Activated T-helper 1 cell treated with anti-CD3 and anti-CD28 coated beads, Interleukin-2, amount 50 U/mL, for 16 hours (primary cell): ENCODE data around the gene TXNDC17.
A peak's percentile ranks its signal among the peaks of the same experiment; 100 is the strongest.
"Not testable (repeated sequence)": the region's sequence is repeated elsewhere in the genome, so short reads cannot be mapped to it uniquely, and the experiment has no call there.

Source experiments
- DNase-seq, 2 donors: peaks; one replicate each; pipeline ENCODE4 v3.0.0-alpha.2; 2020; ENCODE audit warnings: low read depth in 1 of 2, low spot score in 1 of 2

Gene TXNDC17

DNA sequence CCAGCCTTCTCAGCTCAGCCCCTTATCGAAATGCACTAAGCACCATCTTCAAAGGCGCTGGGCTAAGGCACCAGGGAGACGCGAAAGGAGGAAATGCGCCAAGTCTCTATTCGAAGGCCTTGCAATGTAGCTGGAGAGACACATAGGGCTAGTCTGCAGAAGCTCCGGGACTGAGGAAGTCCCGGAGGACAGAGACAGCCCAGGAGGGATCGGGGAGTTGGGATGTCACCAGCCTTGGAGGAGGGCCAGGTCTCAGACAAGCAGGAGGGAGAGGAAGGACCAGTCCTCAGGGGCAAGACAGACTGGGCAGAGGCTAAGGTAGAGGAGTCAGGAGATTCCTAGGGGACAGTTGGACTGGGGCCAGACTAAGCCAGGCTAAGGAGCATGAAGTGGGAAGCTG lies 19.2 kb downstream of the TXNDC17 start:
- no peak for DNase-seq

GRCh38 chr17:6660805-6661463 lies 20.1 kb downstream of the TXNDC17 start:
- no peak for DNase-seq

- DNase-seq = no peak
Observed at GRCh38 chr17:6661464-6661848, 20.6 kb downstream of the TXNDC17 start.

DNA sequence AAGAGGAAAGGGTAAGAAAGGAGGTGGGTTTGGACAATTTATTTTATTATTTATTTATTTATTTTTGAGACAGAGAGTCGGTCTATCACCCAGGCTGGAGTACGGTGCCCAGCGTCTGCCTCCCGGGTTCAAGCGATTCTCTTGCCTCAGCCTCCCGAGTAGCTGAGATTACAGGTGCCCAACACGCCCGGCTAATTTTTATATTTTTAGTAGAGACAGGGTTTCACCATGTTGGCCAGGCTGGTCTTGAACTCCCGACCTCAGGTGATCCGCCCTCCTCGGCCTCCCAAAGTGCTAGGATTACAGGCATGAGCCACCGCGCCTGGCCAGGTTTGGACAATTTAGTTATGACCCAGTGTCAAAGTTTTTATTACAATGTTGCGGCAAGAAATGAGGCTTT lies 22.3 kb downstream of the TXNDC17 start:
- DNase-seq = not testable (repeated sequence)

DNA sequence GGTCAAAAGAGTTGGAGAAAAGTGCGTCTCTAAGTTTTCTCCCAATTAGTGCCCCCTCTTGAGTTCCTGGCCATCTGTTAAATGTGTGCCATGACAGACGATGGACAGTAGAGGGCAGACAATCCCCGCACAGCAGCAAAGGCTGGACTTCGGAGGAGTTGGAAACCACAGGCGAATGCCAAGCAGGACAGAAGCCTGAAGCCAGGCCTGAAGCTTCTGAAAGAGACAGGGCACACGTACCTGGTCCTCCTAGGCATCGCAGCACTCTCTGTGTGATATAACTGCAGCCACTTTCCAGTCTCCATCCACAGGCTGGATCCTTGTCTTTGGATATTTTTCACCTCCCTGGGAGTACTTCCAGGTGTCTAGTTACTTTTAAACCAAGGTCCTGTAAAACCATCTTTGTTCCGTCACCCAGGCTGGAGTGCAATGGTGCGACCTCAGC lies 25.2 kb downstream of the TXNDC17 start:
- DNase-seq = peak in 1 of 2 donors; percentile 12

DNA sequence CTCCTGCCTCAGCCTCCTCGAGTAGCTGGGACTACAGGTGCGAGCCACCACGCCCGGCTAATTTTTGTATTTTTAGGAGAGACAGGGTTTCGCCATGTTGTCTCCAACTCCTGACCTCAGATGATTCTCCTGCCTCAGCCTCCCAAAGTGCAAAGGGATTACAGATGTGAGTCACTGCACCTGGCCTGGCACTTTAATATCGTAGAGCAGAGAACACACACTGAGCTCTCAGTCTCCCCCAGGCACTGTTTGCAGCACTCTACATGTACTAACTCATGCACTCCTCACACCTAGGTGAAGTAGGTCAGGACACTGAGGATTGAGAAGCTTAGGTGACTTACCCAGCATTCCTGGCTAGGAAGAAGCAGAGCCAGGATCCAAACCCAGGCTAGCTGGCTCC lies 25.7 kb downstream of the TXNDC17 start:
- no peak for DNase-seq

- no peak for DNase-seq
Observed at GRCh38 chr17:6667516-6667915, 26.7 kb downstream of the TXNDC17 start.

DNA sequence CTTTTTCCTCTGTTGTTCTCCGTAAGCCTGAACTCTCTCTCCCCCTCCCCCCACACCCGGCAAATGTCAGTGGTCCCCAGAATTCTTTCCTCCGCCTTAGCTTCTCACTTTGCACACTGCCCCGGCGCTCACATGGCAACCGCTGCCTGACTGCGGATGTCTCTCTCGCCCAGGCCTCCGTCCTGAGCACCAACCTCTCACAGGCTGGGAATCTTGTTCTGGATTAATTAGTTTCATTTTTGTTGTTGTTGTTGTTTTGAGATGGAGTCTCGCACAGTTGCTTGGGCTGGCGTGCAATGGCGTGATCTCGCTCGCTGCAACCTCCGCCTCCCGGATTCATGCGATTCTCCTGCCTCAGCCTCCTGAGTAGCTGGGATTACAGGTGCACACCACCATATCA lies 27.4 kb downstream of the TXNDC17 start:
- DNase-seq = no peak

DNA sequence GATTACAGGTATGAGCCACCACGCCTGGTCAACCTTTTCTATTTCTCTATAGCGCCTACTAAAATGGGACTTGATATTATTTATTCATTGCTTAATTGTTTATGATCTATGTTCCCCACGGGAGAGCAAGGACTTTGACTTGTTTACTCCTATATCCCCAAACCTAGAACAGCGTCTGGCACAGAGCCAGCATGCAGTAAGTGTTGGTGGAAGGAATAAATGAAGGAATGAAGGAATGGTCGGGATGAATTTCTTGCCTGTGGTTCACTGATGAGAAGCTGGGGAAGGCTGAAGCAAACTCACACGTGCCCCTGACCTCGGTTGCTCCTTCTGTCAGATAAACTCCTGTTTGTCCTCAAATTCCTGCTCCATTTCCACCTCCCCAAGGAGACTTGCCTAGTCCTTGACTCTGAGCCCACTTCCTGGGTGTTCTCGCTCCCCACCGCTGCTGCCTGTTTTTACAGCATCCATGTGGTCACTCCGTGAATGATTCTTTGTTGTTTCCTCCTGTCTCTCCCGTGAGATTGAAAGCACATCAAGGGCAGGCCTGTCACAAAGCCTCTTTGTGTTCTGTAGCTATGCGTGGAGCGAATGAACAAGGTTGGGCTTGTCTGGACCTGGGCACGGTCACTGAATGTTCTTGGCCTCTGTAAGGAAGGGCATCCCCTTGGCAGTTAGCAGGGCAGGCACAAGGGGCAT lies 28.0 kb downstream of the TXNDC17 start:
- DNase-seq = no peak

DNA sequence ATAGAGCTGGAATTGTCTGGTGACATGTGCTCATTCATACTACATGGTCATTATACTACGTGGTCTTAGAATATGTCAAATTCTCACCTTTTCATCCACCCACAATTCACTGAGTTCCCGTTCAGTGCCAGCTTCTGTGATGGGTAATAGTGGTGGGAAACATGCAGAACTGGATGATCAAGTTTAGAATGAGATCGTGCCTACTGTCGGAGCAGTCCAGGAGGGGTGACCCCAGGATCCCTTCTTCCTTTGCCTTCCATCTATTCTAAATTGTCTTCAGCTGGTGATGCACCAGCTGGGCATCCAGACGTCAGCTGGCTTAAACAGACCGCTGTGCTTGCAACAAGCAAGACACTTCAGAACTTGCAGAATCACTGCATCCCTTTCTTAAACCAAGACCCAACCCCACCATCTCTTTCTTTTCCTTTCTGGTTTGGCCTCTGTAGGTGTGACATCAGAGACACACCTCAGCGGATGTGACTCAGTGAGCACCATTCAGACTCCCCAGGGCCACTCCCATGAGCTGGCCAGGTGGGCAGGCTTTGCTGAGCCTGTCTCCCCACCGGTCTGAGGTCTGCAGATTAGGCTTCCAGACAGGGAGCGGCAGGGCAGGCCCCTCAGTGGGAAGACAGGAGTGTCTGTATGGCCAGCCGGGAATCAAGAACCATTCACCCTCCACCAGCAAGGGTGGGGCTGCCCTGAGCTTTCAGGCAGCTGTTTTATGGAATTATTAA lies 28.8 kb downstream of the TXNDC17 start:
- DNase-seq = no peak

DNA sequence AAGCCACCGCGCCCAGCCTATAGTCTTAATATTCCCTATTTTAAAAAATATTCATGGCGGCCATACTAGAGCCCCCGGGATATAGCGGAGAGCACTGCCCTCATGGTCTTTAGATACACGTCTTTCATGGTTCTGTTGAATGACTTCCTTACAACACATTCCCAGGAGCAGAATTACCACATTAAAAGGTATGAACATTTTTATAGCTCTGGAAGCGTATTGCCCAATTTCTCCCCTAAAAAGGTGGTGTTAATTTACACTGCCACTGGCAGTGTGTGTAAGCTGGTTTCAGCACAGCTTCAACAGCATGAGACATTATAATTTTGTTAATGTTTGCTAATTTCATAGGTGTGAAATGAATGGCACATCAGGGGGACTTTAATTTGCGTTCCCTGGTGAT lies 29.7 kb downstream of the TXNDC17 start:
- no peak for DNase-seq

GRCh38 chr17:6670999-6671398 lies 30.1 kb downstream of the TXNDC17 start:
- no peak for DNase-seq

DNA sequence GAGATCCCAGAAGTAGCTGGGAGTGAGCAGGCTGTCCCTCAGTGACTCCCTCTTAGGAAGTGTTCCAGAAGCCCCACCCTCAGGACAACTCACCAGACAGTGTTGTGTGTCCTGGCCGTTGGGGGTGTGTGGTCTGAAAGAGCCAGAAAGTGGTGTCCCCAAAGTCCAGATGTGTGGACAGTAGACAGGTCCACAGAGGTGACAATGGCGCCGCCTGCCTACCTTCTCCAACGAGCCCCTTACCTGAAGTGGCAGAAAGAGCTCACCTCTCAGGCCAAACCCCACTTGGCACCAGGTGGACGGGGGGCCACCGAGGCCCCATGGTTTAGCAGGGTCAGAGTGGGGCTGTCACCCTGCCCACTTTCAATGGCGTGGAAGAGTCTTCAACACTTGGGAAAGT lies 30.6 kb downstream of the TXNDC17 start:
- DNase-seq = no peak

- DNase-seq = no peak
Observed at GRCh38 chr17:6674586-6674985, 33.7 kb downstream of the TXNDC17 start.

GRCh38 chr17:6675201-6675825 lies 34.5 kb downstream of the TXNDC17 start:
- DNase-seq = no peak

DNA sequence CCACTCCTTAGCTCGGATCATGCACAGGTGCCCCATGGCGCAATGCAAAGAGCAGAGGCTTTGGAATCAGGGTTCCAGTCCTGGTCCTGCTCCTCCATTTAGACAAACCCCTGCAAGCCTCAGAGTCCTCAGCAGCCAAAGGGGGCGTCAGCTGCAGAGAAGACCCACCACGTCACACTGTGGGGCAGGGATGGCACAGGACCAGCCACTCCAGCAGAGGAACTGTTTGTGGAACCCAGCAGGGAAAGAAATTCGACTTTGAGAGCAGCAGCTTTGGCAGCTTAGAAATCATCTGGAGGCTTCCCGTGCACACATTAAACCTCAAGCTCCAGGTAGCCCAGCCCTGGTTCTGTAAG lies 35.9 kb downstream of the TXNDC17 start:
- no peak for DNase-seq

DNA sequence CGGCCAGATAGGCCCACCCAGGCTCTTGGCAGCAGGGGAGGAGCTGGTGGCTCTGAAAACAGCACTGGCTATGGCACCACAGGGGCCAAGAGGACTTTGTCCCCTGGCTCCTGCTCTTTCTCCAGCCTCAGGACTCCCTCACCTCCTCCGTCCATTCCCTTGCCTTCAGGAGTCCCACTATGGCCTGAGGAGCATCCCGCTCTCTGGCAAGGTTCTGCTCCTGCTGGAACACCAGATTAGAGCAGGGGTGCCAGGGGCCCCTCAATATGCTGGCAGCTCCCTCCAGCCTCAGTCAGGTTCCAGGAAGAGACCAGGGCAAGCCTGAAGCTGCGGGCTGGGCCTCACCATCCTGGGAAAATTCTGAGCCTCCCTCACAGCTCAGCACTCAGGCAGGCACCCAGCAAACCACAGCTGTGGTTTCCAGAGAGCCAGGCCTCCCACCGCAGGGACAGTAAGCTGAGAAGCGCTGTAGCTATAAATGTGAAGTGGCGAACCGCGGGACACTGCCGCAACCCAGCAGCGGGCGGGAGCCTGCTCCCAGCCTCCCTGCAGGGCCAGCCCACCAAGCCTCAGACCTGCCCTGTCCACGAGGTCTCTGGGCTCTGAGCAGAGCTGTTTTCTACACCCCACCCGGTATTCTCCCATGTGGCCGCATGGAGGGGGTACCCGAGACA lies 36.4 kb downstream of the TXNDC17 start:
- no peak for DNase-seq

DNA sequence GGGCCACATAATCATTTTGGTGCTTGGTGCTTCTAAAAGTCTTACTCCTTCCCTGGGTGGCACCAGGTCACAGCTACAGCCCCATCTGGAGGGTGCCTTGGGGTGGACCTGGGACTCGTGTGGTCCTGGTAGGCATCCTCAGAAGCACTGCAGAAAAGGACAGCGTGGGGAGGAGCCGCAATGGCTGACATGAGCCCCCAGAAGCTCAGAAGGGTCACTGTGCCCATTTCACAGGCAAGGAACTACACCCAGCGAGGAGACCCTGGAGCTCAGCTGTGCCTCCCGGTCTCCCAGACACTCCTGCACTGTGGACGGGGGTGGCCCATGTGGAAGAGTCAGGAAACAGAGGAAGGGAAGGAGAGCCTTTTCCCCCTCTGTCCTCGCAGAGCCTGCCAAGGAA lies 37.1 kb downstream of the TXNDC17 start:
- DNase-seq = no peak

- DNase-seq = no peak
Observed at GRCh38 chr17:6679241-6679640, 38.4 kb downstream of the TXNDC17 start.

DNA sequence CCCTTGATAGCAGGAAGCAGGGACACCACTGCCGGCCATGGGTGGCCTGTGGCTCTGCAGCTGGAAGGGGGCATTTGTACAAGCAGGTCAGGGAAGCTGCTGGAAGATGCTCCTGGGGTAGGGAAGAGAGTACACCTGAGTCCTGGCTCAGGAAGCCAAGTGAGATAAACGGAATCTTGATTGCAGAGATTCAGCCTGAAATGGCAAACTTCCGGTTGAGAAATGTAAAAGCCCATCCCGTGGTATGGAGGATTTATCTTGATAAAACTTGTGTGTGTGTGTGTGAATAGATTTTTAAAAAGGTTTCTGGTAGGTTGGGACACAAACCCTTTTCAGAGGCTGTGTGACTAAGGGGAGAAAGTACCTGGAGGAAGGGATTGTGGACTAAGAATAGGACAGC lies 40.3 kb downstream of the TXNDC17 start:
- no peak for DNase-seq

DNA sequence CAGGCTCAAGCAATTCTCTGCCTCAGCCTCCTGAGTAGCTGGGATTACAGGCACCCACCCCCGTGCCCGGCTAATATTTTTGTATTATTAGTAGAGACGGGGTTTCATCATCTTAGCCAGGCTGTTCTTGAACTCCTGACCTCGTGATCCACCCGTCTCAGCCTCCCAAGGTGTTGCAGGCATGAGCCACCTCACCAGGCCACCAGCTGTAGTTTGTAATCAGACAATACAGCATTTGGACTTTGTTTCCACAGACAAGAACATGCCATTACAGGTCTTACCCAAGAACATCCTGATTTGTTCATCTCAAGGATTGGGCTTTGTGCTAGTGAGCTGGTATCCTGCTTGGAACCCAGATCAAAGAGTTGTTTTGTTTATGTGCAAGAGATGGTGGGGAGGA lies 40.8 kb downstream of the TXNDC17 start:
- DNase-seq = no peak
